ENCODE results near the gene AIM2.

- no peak for TF ChIP-seq EZH2 (optimal IDR thresholded peaks at IDR 0.05; ENCODE audit: low read depth, low read length)
- TF ChIP-seq CTCF (IDR thresholded peaks at IDR 0.05; ENCODE audit: low read length): no peak
These were observed 12.1 kb upstream of the AIM2 start for GRCh38 chr1:159088546-159089183.

All from MM.1S (cell line).